Stimulated activated CD8-positive, alpha-beta memory T cell treated with anti-CD3 and anti-CD28 coated beads, Interleukin-12 subunit alpha, Interleukin-12 subunit beta, amount 100 ng/mL, for 24 hours (primary cell): ENCODE measurements around the gene CNDP2.
"Not testable (repeated sequence)": the region's sequence is repeated elsewhere in the genome, so short reads cannot be mapped to it uniquely, and the experiment has no call there.

Source experiments
- DNase-seq: peaks from one replicate; pipeline ENCODE4 v3.0.0-alpha.2; 2020; ENCODE audit errors: extremely low read depth

Gene CNDP2

GRCh38 chr18:74534981-74535649, 39.0 kb downstream of the CNDP2 start:
- DNase-seq: no peak

- no peak for DNase-seq
Observed at GRCh38 chr18:74539289-74539688, 43.1 kb downstream of the CNDP2 start.

DNA sequence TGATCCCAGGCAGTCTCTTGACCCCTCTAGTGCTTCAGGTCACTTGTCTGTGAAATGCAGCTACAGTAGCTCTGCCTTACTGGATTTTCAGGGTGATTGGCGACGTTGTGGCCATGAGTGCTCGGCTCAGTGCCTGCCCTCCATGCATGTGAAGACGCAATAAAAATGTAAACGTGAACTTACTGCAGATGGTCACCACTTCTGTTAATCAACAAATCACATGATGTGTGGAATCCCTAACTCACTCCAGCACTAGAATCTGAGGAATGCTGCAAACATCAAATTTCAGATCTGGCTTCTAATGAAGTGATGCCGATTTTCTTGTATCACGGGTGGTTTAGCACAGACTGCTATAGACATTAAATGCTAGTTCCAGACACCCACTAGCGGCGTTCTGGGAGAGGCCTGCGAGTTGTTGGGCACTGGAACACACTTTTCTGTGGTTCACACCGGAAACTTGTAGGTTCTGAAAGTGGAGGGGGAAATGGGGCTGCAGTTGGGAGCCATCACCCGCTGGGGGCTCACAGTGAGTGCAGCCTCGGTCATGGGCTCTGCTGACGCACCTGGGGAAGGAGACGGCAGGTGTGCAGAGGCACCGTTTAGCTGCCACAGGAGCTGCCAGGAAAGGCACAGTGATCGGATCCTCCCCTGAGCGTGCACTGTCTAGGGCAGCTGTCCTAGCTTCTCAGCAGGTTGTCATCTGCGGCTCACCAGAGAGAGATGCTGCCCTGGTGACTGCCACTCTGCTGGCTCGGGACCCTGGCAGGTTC, 44.7 kb downstream of the CNDP2 start:
- no peak for DNase-seq

DNA sequence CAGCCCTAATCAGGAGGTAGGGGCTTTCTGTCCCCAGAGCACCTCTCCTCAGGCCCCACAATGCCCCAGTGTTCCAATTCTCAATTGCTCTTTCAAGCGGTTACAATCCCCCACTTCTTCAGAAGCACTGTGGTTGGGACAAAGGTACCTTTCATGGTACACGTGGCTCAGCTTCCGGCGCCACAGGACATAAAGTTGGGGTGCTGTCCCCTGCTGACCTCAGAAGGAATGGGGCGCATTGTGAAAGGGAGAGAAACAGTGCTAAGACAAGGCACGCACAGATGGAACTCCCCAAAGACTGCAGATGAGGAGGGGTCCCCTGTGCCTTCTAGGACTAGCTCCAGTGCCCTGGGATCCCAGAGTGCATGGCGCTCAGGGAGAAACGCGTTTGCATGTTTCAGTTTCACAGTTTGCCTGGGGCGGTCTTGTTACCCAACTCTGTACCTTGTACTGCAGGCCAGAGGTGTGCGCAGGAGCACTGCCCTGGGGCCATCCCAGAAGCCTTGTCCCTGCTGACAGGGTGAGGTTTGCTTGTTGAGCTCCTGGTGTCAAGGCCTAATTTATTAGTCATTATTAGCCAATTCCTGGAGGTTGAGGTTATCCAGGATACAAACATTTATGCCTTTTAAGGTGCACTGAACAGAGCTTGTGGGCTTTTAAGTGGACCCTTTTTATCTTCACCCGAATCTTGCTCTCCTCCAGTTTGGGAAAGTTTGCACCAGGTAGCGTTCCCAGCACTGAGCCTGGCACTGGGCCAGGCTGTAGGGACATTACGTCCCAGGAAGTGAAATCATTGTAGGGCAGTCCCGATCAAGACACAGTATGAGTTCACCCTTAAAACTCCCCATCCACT, 45.8 kb downstream of the CNDP2 start:
- DNase-seq: no peak

GRCh38 chr18:74544898-74545297, 48.7 kb downstream of the CNDP2 start:
- DNase-seq: no peak

DNA sequence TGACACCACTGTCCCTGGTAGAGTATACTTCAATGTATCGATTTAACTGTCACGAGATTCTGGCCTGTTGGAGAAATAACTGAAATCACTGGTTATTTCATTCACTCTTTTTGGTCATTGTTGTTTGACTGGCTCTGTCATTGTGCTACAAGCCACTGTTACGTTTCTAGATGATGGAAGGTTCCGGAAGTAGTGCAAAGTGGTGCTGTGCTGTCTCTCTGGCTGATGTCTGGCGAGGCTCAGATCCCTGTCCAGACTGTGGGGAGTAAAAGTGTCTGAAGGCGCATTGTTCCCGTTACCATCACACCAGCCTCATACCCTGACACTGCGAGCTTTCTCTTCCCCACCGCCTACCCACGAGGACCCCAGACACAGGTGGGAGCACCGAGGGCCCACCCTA, 49.8 kb downstream of the CNDP2 start:
- DNase-seq: no peak

DNA sequence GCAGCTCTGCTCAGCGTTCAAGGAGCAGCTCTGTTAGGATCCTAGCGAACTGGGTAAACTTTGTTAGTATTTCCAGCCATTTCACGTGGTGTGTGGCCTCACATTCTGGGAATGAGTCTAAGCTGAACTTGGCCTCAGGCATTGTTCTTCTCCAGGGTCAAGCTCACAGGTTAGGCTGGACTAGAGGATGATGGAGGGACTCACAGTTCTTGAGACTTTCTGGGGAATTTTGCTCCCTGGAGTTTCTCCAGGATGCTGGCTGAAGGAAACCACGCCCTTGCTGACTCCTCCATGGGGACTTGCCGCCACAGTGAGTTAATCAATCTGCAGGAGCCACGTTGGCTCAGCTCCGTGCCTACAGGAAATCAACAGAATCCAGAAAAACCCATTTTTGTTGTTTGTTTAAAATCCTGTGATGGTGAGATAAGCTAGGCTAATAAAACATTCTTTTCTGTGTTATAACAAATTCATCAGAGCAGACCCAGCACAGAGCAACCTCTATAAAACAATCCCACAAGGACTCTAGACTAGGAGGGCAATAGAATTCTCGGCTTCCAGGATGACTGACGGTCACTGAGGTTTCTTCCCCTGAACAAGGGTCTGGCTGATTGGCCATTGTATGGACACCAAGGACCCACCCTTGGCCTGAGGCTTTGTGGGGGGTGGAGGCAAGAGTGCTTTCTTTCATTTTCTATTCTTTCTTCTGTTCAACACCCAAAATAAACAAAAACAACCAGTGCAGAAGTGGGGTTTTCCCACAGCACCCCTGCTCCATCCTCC, 50.8 kb downstream of the CNDP2 start:
- no peak for DNase-seq

DNA sequence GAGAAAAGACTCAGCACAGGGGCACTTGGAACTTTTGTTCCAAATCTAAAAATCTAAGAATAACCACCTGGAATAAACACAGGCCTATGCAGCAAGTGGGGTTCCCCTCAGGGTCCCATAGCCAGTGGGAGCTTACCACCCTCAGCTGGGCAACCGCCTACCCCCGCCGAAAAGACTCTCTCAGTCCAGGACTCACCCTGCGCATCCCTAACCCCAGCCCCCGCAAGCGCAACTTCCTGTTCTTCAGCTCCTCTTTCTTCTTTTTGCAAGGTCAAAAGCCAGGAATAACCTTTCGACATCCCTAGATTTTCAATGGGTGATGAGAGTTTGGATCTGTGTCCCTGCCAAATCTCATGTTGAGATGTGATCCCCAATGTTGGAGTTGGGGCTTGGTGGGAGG, 51.7 kb downstream of the CNDP2 start:
- DNase-seq: no peak

DNA sequence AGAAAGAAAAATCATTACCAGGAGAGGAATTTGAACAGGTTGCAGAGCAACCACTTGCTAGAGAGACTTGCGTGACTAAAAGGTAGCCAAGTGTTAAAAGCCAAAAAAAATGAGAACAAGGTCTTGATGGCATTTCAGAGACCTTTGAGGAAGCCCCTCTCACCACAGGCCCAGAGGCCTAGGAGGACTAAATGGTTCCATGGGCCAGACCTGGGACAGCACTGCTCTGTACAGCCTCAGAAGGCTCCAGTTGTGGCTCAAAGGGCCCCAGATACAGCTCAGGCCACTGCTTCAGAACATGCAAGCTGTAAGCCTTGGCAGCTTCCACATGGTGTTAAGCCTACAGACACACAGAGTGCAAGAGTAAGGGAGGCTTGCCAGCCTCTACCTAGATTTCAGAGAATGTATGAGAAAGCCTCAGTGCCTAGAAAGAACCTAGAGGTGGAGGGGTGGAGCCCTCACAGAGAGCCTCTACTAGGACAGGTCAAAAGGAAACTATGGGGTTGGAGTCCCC, 53.5 kb downstream of the CNDP2 start:
- DNase-seq: no peak

DNA sequence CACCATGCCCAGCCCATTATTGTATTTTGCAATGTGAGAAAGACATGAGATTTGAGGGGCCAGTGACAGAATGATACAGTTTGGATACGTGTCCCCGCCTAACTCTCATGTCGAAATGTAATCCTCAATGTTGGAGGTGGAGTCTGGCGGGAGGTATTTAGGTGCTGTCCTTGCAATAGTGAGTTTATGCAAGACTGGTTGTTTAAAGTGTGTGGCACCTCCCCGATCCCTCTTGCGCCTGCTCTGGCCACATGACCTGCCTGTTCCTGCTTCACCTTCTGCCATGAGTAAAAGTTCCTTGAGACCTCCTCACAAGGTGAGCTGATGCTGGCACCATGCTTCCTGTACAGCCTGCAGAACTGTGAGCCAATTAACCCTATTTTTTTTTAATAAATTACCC, 54.7 kb downstream of the CNDP2 start:
- no peak for DNase-seq

DNA sequence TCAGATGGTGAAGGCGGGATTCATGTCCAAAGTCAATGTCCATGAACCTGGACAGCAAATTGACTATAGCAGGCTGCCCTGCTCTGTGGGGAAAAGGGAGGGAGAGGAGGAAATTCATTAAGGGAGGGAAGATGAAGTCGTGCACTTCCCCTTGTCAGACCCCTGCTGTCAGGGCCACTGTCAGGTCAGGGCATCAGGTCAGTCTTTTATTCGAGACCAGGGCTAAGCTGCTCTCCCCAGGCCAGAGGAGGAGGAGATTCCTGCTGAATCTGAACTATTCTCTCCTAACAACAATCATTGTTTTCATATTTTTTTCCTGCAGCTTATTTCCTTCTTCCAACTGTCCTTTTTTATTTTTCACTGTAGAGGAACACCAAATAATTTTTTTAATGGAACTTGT, 55.3 kb downstream of the CNDP2 start:
- no peak for DNase-seq

- DNase-seq: peak; percentile 41
Observed at GRCh38 chr18:74551936-74552555, 55.9 kb downstream of the CNDP2 start.

DNA sequence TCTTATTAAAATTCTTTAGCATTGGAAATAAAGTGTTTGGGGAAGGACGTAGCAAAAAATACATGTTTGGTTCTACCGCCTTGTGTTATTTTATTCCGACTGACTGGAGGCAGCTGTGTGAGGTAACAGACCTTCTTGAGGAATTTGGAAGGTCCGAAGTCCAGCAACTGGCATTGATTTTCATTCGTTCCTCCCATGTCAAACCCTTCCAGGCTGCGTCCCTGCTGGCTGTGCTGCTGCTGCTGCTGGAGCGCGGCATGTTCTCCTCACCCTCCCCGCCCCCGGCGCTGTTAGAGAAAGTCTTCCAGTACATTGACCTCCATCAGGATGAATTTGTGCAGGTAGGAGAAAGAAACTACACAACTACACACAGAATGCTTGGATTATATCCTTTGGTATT, 60.0 kb downstream of the CNDP2 start:
- DNase-seq: no peak

DNA sequence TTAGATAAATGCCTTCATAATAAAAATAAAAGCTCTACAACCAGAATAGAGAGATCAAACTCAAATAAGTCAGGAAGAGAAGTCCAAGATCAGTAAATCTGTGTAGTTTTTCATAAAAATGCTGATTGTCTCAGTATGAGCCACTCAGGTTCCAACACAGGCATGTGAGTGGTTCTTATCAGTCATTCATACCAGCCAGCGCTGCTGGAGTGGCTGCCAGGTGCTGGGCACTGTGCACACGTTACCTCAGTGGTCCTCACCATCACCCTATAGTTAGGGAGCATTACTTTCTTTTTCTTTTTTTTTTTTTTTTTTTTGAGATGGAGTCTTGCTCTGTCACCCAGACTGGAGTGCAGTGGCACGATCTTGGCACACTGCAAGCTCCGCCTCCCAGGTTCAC, 61.9 kb downstream of the CNDP2 start:
- DNase-seq: no peak

GRCh38 chr18:74562131-74562730, 66.1 kb downstream of the CNDP2 start:
- DNase-seq: no peak

DNA sequence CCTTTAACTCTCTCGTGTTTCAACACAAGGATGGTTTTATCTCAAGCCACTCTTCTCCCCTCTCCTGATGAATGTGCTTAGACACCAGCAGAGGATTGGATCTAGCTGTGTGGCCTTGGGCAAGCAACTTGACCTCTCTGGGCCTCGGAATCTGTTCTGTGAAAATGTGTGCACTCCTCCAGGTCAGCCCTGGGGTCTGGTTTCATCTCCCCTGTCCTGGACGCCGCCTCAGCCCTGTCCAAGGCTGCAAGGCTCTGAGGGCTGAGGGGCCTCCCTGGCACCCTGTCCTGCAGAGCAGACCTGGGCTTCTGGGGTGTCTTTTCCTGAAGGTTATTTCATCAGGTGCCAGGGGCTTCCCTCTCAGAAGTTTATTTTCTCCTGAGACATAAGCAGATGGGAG, 66.6 kb downstream of the CNDP2 start:
- DNase-seq: no peak

- DNase-seq: no peak
Observed at GRCh38 chr18:74563999-74564398, 67.8 kb downstream of the CNDP2 start.

GRCh38 chr18:74565164-74565563, 69.0 kb downstream of the CNDP2 start:
- not testable (repeated sequence) for DNase-seq

DNA sequence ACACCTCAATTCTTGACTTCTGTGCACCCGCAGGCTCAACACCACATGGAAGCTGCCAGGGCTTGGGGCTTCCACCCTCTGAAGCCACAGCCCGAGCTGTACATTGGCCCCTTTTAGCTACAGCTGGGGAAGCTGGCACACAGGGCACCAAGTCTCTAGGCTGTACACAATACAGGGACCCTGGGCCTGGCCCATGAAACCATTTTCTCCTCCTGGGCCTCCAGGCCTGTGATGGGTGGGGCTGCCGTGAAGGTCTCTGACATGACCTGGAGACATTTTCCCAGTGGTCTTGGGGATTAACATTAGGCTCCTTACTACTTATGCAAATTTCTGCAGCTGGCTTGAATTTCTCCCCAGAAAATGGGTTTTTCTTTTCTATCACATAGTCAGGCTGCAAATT, 69.8 kb downstream of the CNDP2 start:
- DNase-seq: not testable (repeated sequence)

- DNase-seq: no peak
Observed at GRCh38 chr18:74567822-74568221, 71.7 kb downstream of the CNDP2 start.

- DNase-seq: no peak
Observed at GRCh38 chr18:74569401-74569800, 73.2 kb downstream of the CNDP2 start.
